Erythroblast (primary cell): Measurements from ENCODE around the gene SYT8.

Source experiments
- GATA1 ChIP-seq: IDR thresholded peaks from 2 replicates; pipeline ENCODE4 v1.6.1; 2011; ENCODE audit warnings: low read depth, mild to moderate bottlenecking, control low read depth, low read length, moderate library complexity
- POLR2A ChIP-seq: IDR thresholded peaks from 2 replicates; pipeline ENCODE4 v1.6.1; 2011; ENCODE audit warnings: mild to moderate bottlenecking, low read length

GRCh38 chr11:1839924-1840779 is 5.4 kb downstream of the SYT8 start:
- TF ChIP-seq POLR2A (no peak), GATA1 (no peak)
